NCI-H446 (cell line): Measurements from ENCODE around the gene IL22.

ENCODE experiments used
- DNase-seq, 2 experiments: peaks; one replicate each; lab custom pipeline; 2025; lab: John Stamatoyannopoulos, UW

Gene IL22

GRCh38 chr12:68264158-68264855 is 10.9 kb upstream of the IL22 start:
- no peak for DNase-seq

- no peak for DNase-seq
Measured at GRCh38 chr12:68263366-68263765, 10.0 kb upstream of the IL22 start.

GRCh38 chr12:68261896-68262295 is 8.5 kb upstream of the IL22 start:
- no peak for DNase-seq

- no peak for DNase-seq
Measured at GRCh38 chr12:68260153-68260552, 6.7 kb upstream of the IL22 start.

- DNase-seq, result no peak
Measured at GRCh38 chr12:68259318-68259940, 6.0 kb upstream of the IL22 start.

GRCh38 chr12:68252077-68252476 is 1.3 kb downstream of the IL22 start:
- no peak for DNase-seq

GRCh38 chr12:68250454-68250853 is 3.0 kb downstream of the IL22 start:
- DNase-seq, result no peak

GRCh38 chr12:68247785-68248184 is 5.6 kb downstream of the IL22 start:
- DNase-seq, result no peak

- no peak for DNase-seq
Measured at GRCh38 chr12:68246350-68246749, 7.1 kb downstream of the IL22 start.

- DNase-seq, result no peak
Measured at GRCh38 chr12:68245180-68246021, 8.0 kb downstream of the IL22 start.

- DNase-seq, result no peak
Measured at GRCh38 chr12:68242777-68243176, 10.6 kb downstream of the IL22 start.

- DNase-seq, result no peak
Measured at GRCh38 chr12:68240975-68241374, 12.4 kb downstream of the IL22 start.

- no peak for DNase-seq
Measured at GRCh38 chr12:68240079-68240478, 13.3 kb downstream of the IL22 start.

GRCh38 chr12:68239309-68239982 is 14.0 kb downstream of the IL22 start:
- DNase-seq, result no peak

- DNase-seq, result no peak
Measured at GRCh38 chr12:68237619-68238018, 15.8 kb downstream of the IL22 start.

GRCh38 chr12:68237078-68237477 is 16.3 kb downstream of the IL22 start:
- DNase-seq, result no peak

GRCh38 chr12:68236421-68237059 is 16.9 kb downstream of the IL22 start:
- no peak for DNase-seq

- DNase-seq, result no peak
Measured at GRCh38 chr12:68235576-68235975, 17.8 kb downstream of the IL22 start.

GRCh38 chr12:68234140-68234539 is 19.3 kb downstream of the IL22 start:
- DNase-seq, result no peak

GRCh38 chr12:68233498-68233897 is 19.9 kb downstream of the IL22 start:
- no peak for DNase-seq

- no peak for DNase-seq
Measured at GRCh38 chr12:68231691-68232090, 21.7 kb downstream of the IL22 start.

- no peak for DNase-seq
Measured at GRCh38 chr12:68231229-68231628, 22.2 kb downstream of the IL22 start.
